Stimulated activated CD8-positive, alpha-beta memory T cell treated with anti-CD3 and anti-CD28 coated beads, Interleukin-4, amount 100 ng/mL, for 1 hour (primary cell): Measurements from ENCODE around the gene ZFP62.
A peak's percentile ranks its signal among the peaks of the same experiment; 100 is the strongest.

ENCODE experiments used
- DNase-seq, 2 donors: peaks; one replicate each; pipeline ENCODE4 v3.0.0-alpha.2; 2020; ENCODE audit warnings: low read depth in 2 of 2, low spot score in 1 of 2

ZFP62 gene

DNA sequence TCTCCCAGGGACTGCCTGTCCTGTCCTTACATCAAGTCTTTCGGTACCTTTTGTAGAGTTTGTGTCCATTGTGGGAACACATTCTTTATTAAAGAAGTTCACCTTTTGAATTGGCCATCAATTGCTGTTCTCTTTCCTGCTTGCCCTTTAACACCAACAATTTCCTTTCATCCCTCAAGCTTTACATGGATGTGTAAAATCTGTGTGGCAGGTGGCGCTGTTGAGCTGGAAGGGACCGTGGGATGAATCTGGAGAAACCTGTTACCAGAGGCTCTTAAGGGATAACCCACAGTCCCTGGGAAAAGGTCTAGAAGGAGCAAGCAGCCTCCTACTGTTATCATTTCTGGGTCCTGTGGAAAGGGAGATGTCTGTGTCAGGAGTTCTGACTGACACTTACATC lies 7.9 kb upstream of the ZFP62 start:
- DNase-seq = peak; percentile 17 to 47

GRCh38 chr5:180866985-180867384 lies 5.9 kb upstream of the ZFP62 start:
- no peak for DNase-seq

GRCh38 chr5:180865981-180866695 lies 5.1 kb upstream of the ZFP62 start:
- DNase-seq = no peak

- DNase-seq = no peak
Measured at GRCh38 chr5:180862645-180863044, 1.6 kb upstream of the ZFP62 start.

DNA sequence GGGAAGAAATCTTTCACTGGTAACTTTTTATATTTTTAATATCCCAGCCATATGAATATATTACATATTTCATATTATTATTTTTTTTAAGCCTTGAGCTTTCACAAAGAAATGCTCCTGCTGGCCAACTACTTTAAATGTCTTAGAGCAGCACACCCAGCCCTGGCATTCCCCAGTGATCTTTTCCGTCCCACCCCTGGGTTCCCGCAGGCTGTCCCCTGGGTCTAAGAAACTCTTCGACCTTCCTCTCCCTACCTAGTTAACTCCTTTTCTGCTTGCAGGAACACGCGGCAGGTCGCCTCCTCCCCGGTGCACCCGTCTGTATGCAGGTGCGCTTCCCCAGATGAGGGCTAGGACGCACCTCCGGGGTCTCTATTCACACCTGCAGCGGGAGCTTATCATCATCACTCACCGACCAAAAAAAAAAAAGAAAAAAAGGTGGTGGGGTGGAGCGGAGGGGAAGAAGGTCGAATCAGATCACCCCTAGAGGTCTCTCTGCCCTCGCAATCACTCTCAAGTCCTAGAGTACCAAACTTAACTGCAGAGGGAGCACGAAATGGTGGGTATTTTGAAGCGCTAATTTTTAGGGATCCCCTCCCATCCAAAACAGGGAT lies 696 bp downstream of the ZFP62 start:
- peak in 1 of 2 donors; percentile 11 for DNase-seq

- DNase-seq = no peak
Measured at GRCh38 chr5:180858586-180858985, 2.5 kb downstream of the ZFP62 start.

GRCh38 chr5:180853848-180854176 lies 7.3 kb downstream of the ZFP62 start:
- DNase-seq = no peak

- DNase-seq = no peak
Measured at GRCh38 chr5:180853121-180853847, 7.8 kb downstream of the ZFP62 start.

GRCh38 chr5:180852495-180852894 lies 8.6 kb downstream of the ZFP62 start:
- no peak for DNase-seq

DNA sequence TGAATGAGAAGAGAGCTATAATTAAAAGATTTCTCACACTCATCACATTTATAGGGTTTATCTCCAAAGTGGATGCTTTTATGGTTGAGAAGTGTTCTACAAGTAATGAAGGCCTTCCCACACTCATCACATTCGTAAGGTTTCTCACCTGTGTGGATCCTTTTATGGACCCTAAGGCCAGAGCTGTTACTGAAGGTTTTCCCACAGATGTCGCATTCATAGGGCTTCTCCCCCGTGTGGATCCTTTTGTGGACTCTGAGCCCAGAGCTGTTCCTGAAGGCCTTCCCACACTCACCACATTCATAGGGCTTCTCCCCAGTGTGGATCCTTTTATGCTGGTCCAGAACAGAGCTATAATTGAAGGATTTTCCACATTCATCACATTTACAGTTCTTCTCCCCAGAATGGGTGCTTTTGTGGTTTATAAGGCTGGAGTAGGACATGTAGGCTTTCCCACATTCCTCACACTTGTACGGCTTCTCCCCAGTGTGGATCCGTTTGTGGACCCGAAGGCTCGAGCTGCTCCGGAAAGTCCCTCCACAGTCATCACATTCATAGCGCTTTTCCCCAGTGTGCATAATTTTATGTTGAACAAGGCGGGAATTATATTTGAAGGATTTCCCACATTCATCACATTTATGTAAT lies 10.5 kb downstream of the ZFP62 start:
- DNase-seq = no peak

DNA sequence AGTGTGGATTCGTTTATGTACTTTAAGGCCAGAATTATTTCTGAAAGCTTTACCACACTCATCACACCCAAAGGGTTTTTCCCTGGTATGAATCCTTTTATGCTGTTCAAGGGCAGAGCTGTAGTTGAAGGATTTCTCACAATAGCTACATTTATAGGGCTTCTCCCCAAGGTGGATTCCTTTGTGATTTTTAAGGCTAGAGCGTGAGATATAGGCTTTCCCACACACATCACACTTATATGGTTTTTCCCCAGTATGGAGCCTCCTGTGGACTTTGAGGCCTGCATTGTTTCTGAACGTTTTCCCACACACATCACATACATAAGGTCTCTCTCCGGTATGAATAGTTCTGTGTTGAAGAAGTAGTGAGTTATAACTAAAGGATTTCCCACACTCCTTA lies 11.2 kb downstream of the ZFP62 start:
- DNase-seq = no peak

- no peak for DNase-seq
Measured at GRCh38 chr5:180848878-180849277, 12.2 kb downstream of the ZFP62 start.

GRCh38 chr5:180848265-180848664 lies 12.8 kb downstream of the ZFP62 start:
- no peak for DNase-seq

GRCh38 chr5:180847026-180847425 lies 14.1 kb downstream of the ZFP62 start:
- no peak for DNase-seq

DNA sequence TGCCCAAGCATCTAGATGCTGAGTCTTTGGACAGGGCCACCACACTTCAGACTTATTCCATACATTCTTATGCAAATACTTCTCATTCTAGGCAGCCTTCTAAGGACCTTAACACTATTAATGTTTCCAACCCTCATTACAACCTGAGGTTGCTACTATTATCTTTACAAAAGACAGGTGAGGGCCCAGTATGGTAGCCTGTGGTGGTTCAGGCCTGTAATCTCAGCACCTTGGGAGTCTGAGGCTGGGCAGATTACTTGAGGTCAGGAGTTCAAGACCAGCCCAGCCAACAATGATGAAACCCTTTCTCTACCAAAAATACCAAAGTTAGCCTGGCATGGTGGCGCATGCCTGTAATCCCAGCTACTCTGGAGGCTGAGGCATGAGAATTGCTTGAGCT lies 16.2 kb downstream of the ZFP62 start:
- DNase-seq = no peak

- DNase-seq = no peak
Measured at GRCh38 chr5:180844432-180844831, 16.6 kb downstream of the ZFP62 start.

DNA sequence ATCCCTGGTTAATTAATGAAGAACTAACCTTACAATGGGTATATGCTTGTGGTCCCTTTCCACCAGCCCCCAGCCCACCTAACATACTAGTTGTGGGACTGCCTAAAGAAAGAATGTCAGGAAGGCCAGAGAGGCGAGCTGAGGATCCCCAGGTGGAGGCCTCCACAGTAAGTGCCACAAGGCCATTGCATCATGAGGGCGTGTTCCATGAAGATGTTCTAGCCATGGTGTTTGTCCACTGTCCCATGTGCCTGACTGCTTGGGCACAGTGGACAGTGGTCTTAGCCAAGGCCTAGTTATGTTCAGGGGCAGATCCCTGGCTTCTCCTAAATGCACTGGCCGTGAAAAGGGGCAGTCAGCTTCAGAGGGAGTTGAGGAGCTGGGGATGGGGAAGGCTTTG lies 21.1 kb downstream of the ZFP62 start:
- DNase-seq = no peak

GRCh38 chr5:180839227-180839626 lies 21.8 kb downstream of the ZFP62 start:
- DNase-seq = no peak

GRCh38 chr5:180837478-180837877 lies 23.6 kb downstream of the ZFP62 start:
- no peak for DNase-seq

DNA sequence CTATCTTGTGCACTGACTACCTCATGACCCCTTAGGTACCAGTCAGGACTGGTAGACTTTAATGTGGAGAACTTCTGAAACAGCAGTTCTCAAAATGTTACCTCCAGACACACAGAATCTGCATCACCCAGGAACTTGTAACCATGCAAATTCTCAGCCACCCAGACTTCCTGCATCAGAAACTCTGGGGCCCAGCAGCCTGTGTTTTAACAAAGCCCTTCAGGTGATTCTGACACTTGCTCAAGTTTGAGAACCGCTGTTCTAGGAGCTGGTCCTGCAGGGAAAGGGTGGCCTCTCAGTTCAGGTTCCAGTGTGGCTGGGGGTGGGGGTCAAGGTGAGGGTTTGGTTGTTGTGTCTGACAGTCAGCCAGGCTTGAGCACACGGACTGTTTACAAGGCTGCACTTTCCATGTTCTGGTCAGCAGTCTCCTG lies 28.4 kb downstream of the ZFP62 start:
- no peak for DNase-seq

DNA sequence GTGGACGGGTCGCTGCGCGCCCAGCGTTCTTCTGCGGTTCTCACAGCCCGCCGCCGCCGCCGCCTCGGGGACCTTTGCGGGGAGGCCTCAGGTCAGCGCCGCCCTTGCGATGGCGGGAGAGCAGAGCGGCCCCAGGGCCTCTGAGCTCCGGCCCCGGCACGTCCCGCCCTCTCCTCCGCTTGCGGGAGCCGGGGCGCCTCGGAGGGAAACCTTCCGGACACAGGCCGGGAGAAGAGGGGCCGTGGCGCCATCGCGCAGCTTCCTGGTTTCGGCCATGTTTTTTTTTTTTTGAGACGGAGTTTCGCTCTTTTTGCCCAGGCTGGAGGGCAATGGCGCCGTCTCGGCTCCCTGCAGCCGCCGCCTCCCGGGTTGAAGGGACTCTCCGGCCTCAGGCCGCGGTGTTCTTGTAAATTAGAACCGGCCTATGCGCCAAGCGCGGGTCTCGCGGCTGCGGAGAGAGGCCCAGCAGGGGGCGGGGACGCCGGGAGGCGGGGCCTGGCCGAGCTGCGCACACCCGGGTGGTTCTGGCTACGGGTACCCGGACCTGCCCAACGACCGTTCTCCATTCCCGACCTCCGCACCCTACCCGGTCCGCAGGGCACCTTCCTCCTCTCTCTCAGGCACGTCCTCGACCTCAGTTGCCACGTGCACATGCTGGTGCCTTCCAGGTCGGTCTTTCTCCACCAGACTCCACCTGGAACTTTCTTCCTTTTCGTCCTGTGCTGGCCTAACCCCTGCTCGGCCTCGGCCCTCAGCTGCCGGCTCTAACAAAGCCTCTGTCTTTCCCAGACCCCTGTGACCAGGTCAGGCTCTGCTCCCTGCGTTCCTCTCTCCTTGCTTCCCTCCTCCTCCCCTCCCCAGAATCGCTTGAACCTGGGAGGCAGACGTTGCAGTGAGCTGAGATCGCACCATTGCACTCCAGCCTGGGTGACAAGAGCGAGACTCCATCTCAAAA lies 29.7 kb downstream of the ZFP62 start:
- DNase-seq = peak; percentile 54 to 59
